Measurements from ENCODE around the gene EFHC1. TPM values are rescaled to one million over a fixed set of nuclear protein-coding genes. Genes with fewer than 3 reads are reported as not detected.
A peak's percentile ranks its signal among the peaks of the same experiment; 100 is the strongest.

EFHC1 gene
- total RNA-seq, 6 experiments from 2014 or later = 3.6 to 10.4 (median 6.0) TPM

GRCh38 chr6:52511572-52512151 is 91.5 kb downstream of the EFHC1 start:
- 71% methylated on average over 9 of the region's 12 CpGs for WGBS (ENCODE audit: insufficient coverage, low coverage, low lambda C conversion rate, missing lambda C conversion rate)
- no peak overlapping the region for H3K4me3 ChIP-seq
- H3K4me1 ChIP-seq = peaks cover 0 to 15% (median 5%) of the 10 kb centered on the region in 4 donors
- intact Hi-C loops (cut with DNase I) = no loop called here
- no peaks in the 10 kb centered on the region for H3K9me3 ChIP-seq
- ATAC-seq (no peak), DNase-seq (no peak)
- peaks cover 0 to 41% (median 10%) of the 10 kb centered on the region in 4 donors for H3K36me3 ChIP-seq
- H3K27ac ChIP-seq = peak overlapping the region; percentile 18 to 31 (median 30)
- TF ChIP-seq POLR2A (IDR thresholded peaks at IDR 0.05) = no peak
- no peak for TF ChIP-seq CTCF (IDR thresholded peaks at IDR 0.05)
- H3K27me3 ChIP-seq = no peaks in the 10 kb centered on the region

- Histone ChIP-seq H3K9me3 (no peaks in the 10 kb centered on the region), H3K27ac (peak overlapping the region; percentile 18 to 31 (median 30)), H3K4me1 (peaks cover 0 to 20% (median 8%) of the 10 kb centered on the region in 4 donors), H3K4me3 (no peak overlapping the region), H3K36me3 (peaks cover 0 to 36% (median 8%) of the 10 kb centered on the region in 4 donors), H3K27me3 (no peaks in the 10 kb centered on the region)
- WGBS (ENCODE audit: insufficient coverage, low coverage, low lambda C conversion rate, missing lambda C conversion rate) = 77% methylated on average over 4 of the region's 4 CpGs
- intact Hi-C loops (cut with DNase I) = no loop called here
- DNase-seq (no peak), ATAC-seq (peak; percentile 46 to 76 (median 61))
- TF ChIP-seq POLR2A (IDR thresholded peaks at IDR 0.05) (no peak), CTCF (IDR thresholded peaks at IDR 0.05) (no peak)
Measured at GRCh38 chr6:52512199-52512598, 92.1 kb downstream of the EFHC1 start.

GRCh38 chr6:52513464-52513863 is 93.3 kb downstream of the EFHC1 start:
- WGBS (ENCODE audit: insufficient coverage, low coverage, low lambda C conversion rate, missing lambda C conversion rate) = 71% methylated on average over 2 of the region's 2 CpGs
- intact Hi-C loops (cut with DNase I) = no loop called here
- H3K36me3 ChIP-seq = peaks cover 0 to 26% (median 8%) of the 10 kb centered on the region in 4 donors
- H3K9me3 ChIP-seq = no peaks in the 10 kb centered on the region
- DNase-seq (no peak), ATAC-seq (no peak)
- no peaks in the 10 kb centered on the region for H3K27me3 ChIP-seq
- TF ChIP-seq POLR2A (IDR thresholded peaks at IDR 0.05) = no peak
- TF ChIP-seq CTCF (IDR thresholded peaks at IDR 0.05) = no peak
- no peak overlapping the region for H3K4me3 ChIP-seq
- H3K27ac ChIP-seq = no peak overlapping the region
- peaks cover 0 to 27% (median 10%) of the 10 kb centered on the region in 4 donors for H3K4me1 ChIP-seq

- WGBS (ENCODE audit: insufficient coverage, low coverage, low lambda C conversion rate, missing lambda C conversion rate) = 78% methylated on average over 4 of the region's 4 CpGs
- H3K27me3 ChIP-seq = no peaks in the 10 kb centered on the region
- H3K27ac ChIP-seq = no peak overlapping the region
- intact Hi-C loops (cut with DNase I) = no loop called here
- no peak for TF ChIP-seq CTCF (IDR thresholded peaks at IDR 0.05)
- peak; percentile 16 for TF ChIP-seq POLR2A (IDR thresholded peaks at IDR 0.05)
- DNase-seq (no peak), ATAC-seq (no peak)
- H3K9me3 ChIP-seq = no peaks in the 10 kb centered on the region
- no peak overlapping the region for H3K4me3 ChIP-seq
- peaks cover 0 to 25% (median 7%) of the 10 kb centered on the region in 4 donors for H3K36me3 ChIP-seq
- peaks cover 0 to 31% (median 12%) of the 10 kb centered on the region in 4 donors for H3K4me1 ChIP-seq
Measured at GRCh38 chr6:52513896-52514295, 93.8 kb downstream of the EFHC1 start.
